H1 (cell line): ENCODE results near the gene SLC9A3. TPM values are rescaled to one million over a fixed set of nuclear protein-coding genes. Genes with fewer than 3 reads are reported as not detected.

ENCODE experiments used
- CTCF ChIA-PET: fragments of 300-600 bp; sonication (Branson Sonifier 250); formaldehyde crosslinking; loops from one replicate; lab custom pipeline; 2021; ENCODE audit not compliant: partially characterized antibody; lab: Charles Lee
- POLR2A ChIA-PET: fragments of 300-600 bp; sonication (Branson Sonifier 250); formaldehyde crosslinking; loops from one replicate; lab custom pipeline; 2021; ENCODE audit warnings: inconsistent platforms; ENCODE audit not compliant: partially characterized antibody; lab: Charles Lee
- DNase-seq, 2 experiments: peaks; one replicate each; pipeline versions ENCODE4 v3.0.0 to v3.0.0-alpha.2; 2010 to 2022; ENCODE audit warnings: low spot score in 2 of 2, low read depth in 1 of 2, mixed read lengths in 1 of 2
- FAIRE-seq: peaks from 2 replicates; lab custom pipeline; 2011; peaks lifted over from hg19 to GRCh38; lab: Jason Lieb, UNC
- H2AFZ ChIP-seq: 2 replicates; pipeline ENCODE4 v1.8.1; 2012; ENCODE audit warnings: low read length, inconsistent platforms
- H2AK5ac ChIP-seq: 2 replicates; pipeline ENCODE4 v1.6.1; 2013; ENCODE audit warnings: low read depth, low read length
- H2BK120ac ChIP-seq: replicated peaks from 2 replicates; pipeline ENCODE3; 2013; ENCODE audit warnings: low read depth, low read length, inconsistent platforms
- H2BK12ac ChIP-seq: 2 replicates; pipeline ENCODE4 v1.6.1; 2013; ENCODE audit warnings: low read depth, low read length
- H2BK15ac ChIP-seq: 2 replicates; pipeline ENCODE4 v1.6.1; 2013; ENCODE audit warnings: low read length
- H2BK20ac ChIP-seq: 2 replicates; pipeline ENCODE4 v1.6.1; 2013; ENCODE audit warnings: low read length
- H2BK5ac ChIP-seq: 2 replicates; pipeline ENCODE4 v1.6.1; 2013; ENCODE audit warnings: low read depth, low read length
- H3K14ac ChIP-seq: 2 replicates; pipeline ENCODE4 v1.6.1; 2013; ENCODE audit warnings: inconsistent platforms; ENCODE audit not compliant: insufficient read length
- H3K18ac ChIP-seq: 2 replicates; pipeline ENCODE4 v1.6.1; 2013; ENCODE audit warnings: low read length; ENCODE audit errors: extremely low read depth
- H3K23ac ChIP-seq: 2 replicates; pipeline ENCODE4 v1.6.1; 2013; ENCODE audit warnings: inconsistent platforms; ENCODE audit not compliant: insufficient read length
- H3K23me2 ChIP-seq: 2 replicates; pipeline ENCODE4 v1.6.1; 2013; ENCODE audit warnings: low read depth, low read length
- H3K27ac ChIP-seq: 2 replicates; pipeline ENCODE4 v1.6.1; 2011; ENCODE audit warnings: low read depth, low read length, inconsistent platforms
- H3K27me3 ChIP-seq, 4 experiments: replicated peaks in 1 of 4; 1 replicate in 1 of 4; 2 replicates in 3 of 4; pipeline versions ENCODE4 v1.6.1 to v1.8.1; 2011 to 2013; ENCODE audit warnings: low read length in 3 of 4, mild to moderate bottlenecking in 3 of 4, inconsistent platforms in 2 of 4, mixed read lengths in 2 of 4, moderate library complexity in 1 of 4; ENCODE audit not compliant: control insufficient read depth in 3 of 4, insufficient read depth in 3 of 4; ENCODE audit errors: extremely low read depth in 1 of 4
- H3K36me3 ChIP-seq, 4 experiments: 2 replicates each; pipeline versions ENCODE4 v1.6.1 to v1.8.1; 2011 to 2013; ENCODE audit warnings: mild to moderate bottlenecking in 4 of 4, low read length in 3 of 4, moderate library complexity in 2 of 4, control low read depth in 1 of 4, inconsistent platforms in 1 of 4; ENCODE audit not compliant: insufficient read depth in 4 of 4, control insufficient read depth in 2 of 4
- H3K4ac ChIP-seq: replicated peaks from 2 replicates; pipeline ENCODE3; 2013; ENCODE audit warnings: low read length, low read depth, mixed read lengths, inconsistent platforms; ENCODE audit not compliant: insufficient read length
- H3K4me1 ChIP-seq, 4 experiments: replicated peaks in 1 of 4; 1 replicate in 1 of 4; 2 replicates in 3 of 4; pipeline versions ENCODE4 v1.6.1 to v1.8.1; 2011 to 2013; ENCODE audit warnings: low read length in 3 of 4, inconsistent platforms in 2 of 4, mixed read lengths in 1 of 4; ENCODE audit not compliant: insufficient read depth in 4 of 4, control insufficient read depth in 3 of 4
- H3K4me2 ChIP-seq, 2 experiments: 2 replicates each; pipeline versions ENCODE4 v1.6.1 to v1.8.1; 2011 to 2013; ENCODE audit warnings: low read depth in 2 of 2, low read length in 2 of 2, control low read depth in 1 of 2, inconsistent platforms in 1 of 2, mild to moderate bottlenecking in 1 of 2; ENCODE audit not compliant: insufficient read depth in 1 of 2
- H3K4me3 ChIP-seq, 4 experiments: fragments of 200-600, 300-600 bp in 1 of 4; sonication (generic), shearing (Covaris generic), sonication (Bioruptor Twin) in 1 of 4; 2 replicates each; pipeline versions ENCODE4 v1.5.1 to v1.8.1; 2011 to 2016; ENCODE audit warnings: low read length in 4 of 4, low read depth in 3 of 4, control low read depth in 2 of 4, inconsistent platforms in 2 of 4, mild to moderate bottlenecking in 2 of 4, mixed read lengths in 1 of 4, moderate library complexity in 1 of 4; ENCODE audit not compliant: insufficient read depth in 2 of 4; ENCODE audit errors: extremely low read depth in 1 of 4
- H3K56ac ChIP-seq: replicated peaks from 2 replicates; pipeline ENCODE3; 2013; ENCODE audit warnings: low read depth, mild to moderate bottlenecking, mixed read lengths, low read length, inconsistent platforms; ENCODE audit not compliant: insufficient read length
- H3K79me1 ChIP-seq: 2 replicates; pipeline ENCODE4 v1.6.1; 2013; ENCODE audit warnings: low read depth, low read length, control low read depth
- H3K79me2 ChIP-seq, 2 experiments: 2 replicates each; pipeline versions ENCODE4 v1.6.1 to v1.8.1; 2012 to 2013; ENCODE audit warnings: low read length in 2 of 2, mild to moderate bottlenecking in 2 of 2, inconsistent platforms in 1 of 2; ENCODE audit not compliant: insufficient read depth in 2 of 2, control insufficient read depth in 1 of 2
- H3K9ac ChIP-seq, 4 experiments: replicated peaks in 1 of 4; 1 replicate in 1 of 4; 2 replicates in 3 of 4; pipeline versions ENCODE4 v1.6.1 to v1.8.1; 2011 to 2013; ENCODE audit warnings: low read depth in 3 of 4, low read length in 3 of 4, control low read depth in 2 of 4, mild to moderate bottlenecking in 2 of 4, moderate library complexity in 2 of 4, inconsistent platforms in 1 of 4; ENCODE audit errors: extremely low read depth in 1 of 4
- H3K9me3 ChIP-seq, 2 experiments: 2 replicates each; pipeline versions ENCODE4 v1.6.1 to v1.8.1; 2012 to 2013; ENCODE audit warnings: mild to moderate bottlenecking in 2 of 2, moderate library complexity in 2 of 2, control low read depth in 1 of 2, inconsistent platforms in 1 of 2, low read depth in 1 of 2, low read length in 1 of 2, mixed read lengths in 1 of 2; ENCODE audit not compliant: insufficient read depth in 2 of 2
- H4K20me1 ChIP-seq, 2 experiments: replicated peaks in 1 of 2; 2 replicates each; pipeline versions ENCODE3 to v1.8.1; 2011 to 2013; ENCODE audit warnings: inconsistent platforms in 2 of 2, low read length in 2 of 2, mild to moderate bottlenecking in 1 of 2; ENCODE audit not compliant: insufficient read depth in 2 of 2, control insufficient read depth in 1 of 2
- H4K5ac ChIP-seq: 2 replicates; pipeline ENCODE4 v1.6.1; 2013; ENCODE audit warnings: low read length, low read depth, mixed read lengths, inconsistent platforms; ENCODE audit not compliant: insufficient read length
- H4K8ac ChIP-seq: 2 replicates; pipeline ENCODE4 v1.8.0; 2013; ENCODE audit warnings: mild to moderate bottlenecking, moderate library complexity, low read length, inconsistent platforms; ENCODE audit not compliant: insufficient read depth; ENCODE audit errors: extremely low read depth
- H4K91ac ChIP-seq: replicated peaks from 2 replicates; pipeline ENCODE3; 2013; ENCODE audit warnings: low read length, mixed read lengths, inconsistent platforms; ENCODE audit not compliant: insufficient read length
- CREB1 ChIP-seq: IDR thresholded peaks from 2 replicates; pipeline ENCODE4 v1.6.1; 2012; ENCODE audit warnings: inconsistent platforms
- CTCF ChIP-seq, 3 experiments: IDR thresholded peaks; 1 replicate in 2 of 3; 2 replicates in 1 of 3; pipeline versions ENCODE4 v1.5.1 to v1.6.1; 2011; ENCODE audit warnings: low read length in 3 of 3, mild to moderate bottlenecking in 3 of 3, inconsistent platforms in 2 of 3, low read depth in 1 of 3, moderate library complexity in 1 of 3; ENCODE audit not compliant: insufficient read depth in 1 of 3; ENCODE audit errors: control extremely low read depth in 1 of 3
- GTF2F1 ChIP-seq: IDR thresholded peaks from 2 replicates; pipeline ENCODE4 v1.6.1; 2012; ENCODE audit warnings: low read depth, low read length, improper control_type of control experiment, borderline replicate concordance
- KDM4A ChIP-seq: IDR thresholded peaks from one replicate; pipeline ENCODE4 v1.7.1; 2012; ENCODE audit warnings: low read depth, mild to moderate bottlenecking, moderate library complexity, low read length, inconsistent platforms; ENCODE audit not compliant: severe bottlenecking
- MAX ChIP-seq: IDR thresholded peaks from 2 replicates; pipeline ENCODE4 v1.6.1; 2012; ENCODE audit warnings: inconsistent platforms
- NRF1 ChIP-seq: IDR thresholded peaks from 2 replicates; pipeline ENCODE4 v1.6.1; 2011; ENCODE audit warnings: mild to moderate bottlenecking, low read depth, low read length, improper control_type of control experiment
- PHF8 ChIP-seq: fragments of 200-600 bp; sonication (generic); conservative IDR thresholded peaks from 2 replicates; pipeline ENCODE4 v1.7.1; 2012; ENCODE audit warnings: low read depth, mild to moderate bottlenecking, inconsistent platforms, low read length, moderate library complexity
- SIN3A ChIP-seq, 2 experiments: IDR thresholded peaks in 1 of 2; conservative IDR thresholded peaks in 1 of 2; 2 replicates each; pipeline ENCODE4 v1.6.1; 2011 to 2012; ENCODE audit warnings: low read length in 2 of 2, improper control_type of control experiment in 1 of 2, low read depth in 1 of 2, mild to moderate bottlenecking in 1 of 2
- TCF12 ChIP-seq: IDR thresholded peaks from 2 replicates; pipeline ENCODE4 v1.6.1; 2011; ENCODE audit warnings: low read depth, mild to moderate bottlenecking, low read length
- WGBS, 2 experiments: shearing (Covaris generic) in 1 of 2; methylation state at CpG; one replicate each; pipeline versions ENCODE4 v1.1.6 to v1.1.7; 2013 to 2015; ENCODE audit warnings: low lambda C conversion rate in 2 of 2, mixed read lengths in 2 of 2, inconsistent platforms in 1 of 2, low coverage in 1 of 2, missing lambda C conversion rate in 1 of 2; ENCODE audit not compliant: insufficient replicate concordance in 2 of 2, insufficient coverage in 1 of 2, insufficient read length in 1 of 2; ENCODE audit errors: extremely low coverage in 1 of 2, missing lambda C conversion rate in 1 of 2; 5-methylcytosine and 5-hydroxymethylcytosine counted together
- polyA plus RNA-seq, 7 experiments: library from polyadenylated mRNA; depleted of rRNA in 3 of 7; stranded (reverse) in 5 of 7; unstranded in 2 of 7; fragments of >200 nt in 5 of 7; fragments of 200-250 nt in 2 of 7; gene quantifications; 1 replicate in 5 of 7; 2 replicates in 1 of 7; 4 replicates in 1 of 7; pipeline versions ENCODE4 v1.2.1 to v1.2.3, GENCODE V29; 2011 to 2013; ENCODE audit warnings: missing spikeins in 2 of 7, mixed read lengths in 2 of 7
- total RNA-seq: library from RNA; stranded (reverse); fragmentation: NEBNext Ultra II Directional; extraction: Animal tissue kit (Norgen Biotek cat#: 25700); gene quantifications from 2 replicates; pipeline ENCODE4 v1.2.1, GENCODE V29; 2021

Gene SLC9A3
- total and polyA plus RNA-seq, 2 of the 8 experiments (the other 6 are each of a cell fraction or from before 2014, with no cell fraction given): 0.95 to 1.0 TPM

GRCh38 chr5:533243-533954 is 9.2 kb upstream of the SLC9A3 start:
- Histone ChIP-seq H3K56ac (no peak overlapping the region), H3K9ac (no peak overlapping the region), H3K18ac (no peak overlapping the region), H2BK20ac (no peak overlapping the region), H3K4me3 (no peak overlapping the region), H4K91ac (no peak overlapping the region), H3K79me1 (no peaks in the 10 kb centered on the region), H4K8ac (no peak overlapping the region), H2BK15ac (no peak overlapping the region), H2BK120ac (no peak overlapping the region), H3K4ac (no peak overlapping the region), H3K23ac (no peak overlapping the region), H3K27ac (no peak overlapping the region), H3K23me2 (no peaks in the 10 kb centered on the region), H3K79me2 (no peaks in the 10 kb centered on the region), H4K5ac (no peak overlapping the region), H3K36me3 (no peaks in the 10 kb centered on the region), H3K27me3 (peaks cover 2 to 25% (median 22%) of the 10 kb centered on the region in 4 experiments), H3K4me1 (peaks cover 0 to 5% (median 0%) of the 10 kb centered on the region in 4 experiments; a peak in 5 of 7 replicates), H2BK5ac (no peak overlapping the region), H2BK12ac (no peak overlapping the region), H3K9me3 (no peaks in the 10 kb centered on the region), H3K14ac (no peak overlapping the region), H2AK5ac (no peak overlapping the region), H4K20me1 (peaks cover 0 to 5% of the 10 kb centered on the region in 2 experiments), H3K4me2 (no peak overlapping the region), H2AFZ (no peak overlapping the region)
- CTCF ChIA-PET: interaction anchor here (0.7 to 1.5 kb wide), 9 partner anchors 9 to 216 kb away, joined by 3 to 5 read pairs (median 4); no protein-coding TSS in a partner anchor
- POLR2A ChIA-PET: interaction anchor here (1.0 to 1.7 kb wide), 2 partner anchors 12 to 42 kb away, joined by 3 to 5 read pairs; no protein-coding TSS in a partner anchor
- FAIRE-seq (no peak), DNase-seq (no peak)
- WGBS, 2 experiments: 77% methylated on average over 15 of the region's 24 CpGs; no CpG with 5 or more reads in 1 of the 2 experiments
- no peak for TF ChIP-seq SIN3A (conservative IDR thresholded peaks at IDR 0.05 in 1 of 2, IDR thresholded peaks at IDR 0.05 in 1 of 2; ENCODE audit: low read depth in 1 of 2, low read length in 2 of 2)
- no peak for TF ChIP-seq NRF1
- TF ChIP-seq PHF8: no peak
- no peak for TF ChIP-seq CTCF (IDR thresholded peaks at IDR 0.05; ENCODE audit: control extremely low read depth in 1 of 3, insufficient read depth in 1 of 3, low read depth in 1 of 3, low read length in 3 of 3)
- no peak for TF ChIP-seq GTF2F1
- no peak for TF ChIP-seq CREB1
- no peak for TF ChIP-seq TCF12
- TF ChIP-seq KDM4A: no peak
- no peak for TF ChIP-seq MAX
